Measurements from ENCODE around the gene PPM1K.
"Not testable (repeated sequence)": the region's sequence is repeated elsewhere in the genome, so short reads cannot be mapped to it uniquely, and the experiment has no call there.

The PPM1K gene

DNA sequence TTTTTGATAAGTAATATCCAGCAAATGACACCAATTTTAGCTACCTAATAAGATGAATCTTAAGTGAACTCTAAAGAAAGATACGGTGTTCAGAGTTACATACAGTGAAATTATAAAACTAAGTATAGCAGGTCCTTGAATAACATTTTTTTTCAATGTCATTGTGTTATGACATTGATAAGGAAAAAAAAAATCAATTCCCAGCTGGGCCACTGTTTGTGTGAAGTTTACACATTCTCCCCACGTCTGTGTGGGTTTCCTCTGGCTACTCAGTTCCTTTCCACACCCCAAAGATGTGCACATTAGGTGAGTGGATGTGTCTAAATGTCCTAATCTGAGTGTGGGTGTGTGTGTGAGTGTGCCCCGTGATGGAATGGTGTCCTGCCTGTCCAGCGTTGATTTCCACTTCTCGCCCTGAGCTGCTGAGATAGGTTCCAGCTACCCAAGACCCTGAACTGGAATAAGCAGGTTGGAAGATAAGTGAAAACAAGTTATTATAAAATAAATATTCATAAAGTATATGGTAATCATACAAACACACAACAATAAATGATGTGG, 31.2 kb upstream of the PPM1K start:
- Histone ChIP-seq H3K9me2 (ENCODE audit: low read depth, low read length) (no peaks in the 10 kb centered on the region), H2AFZ (ENCODE audit: low read length) (no peak overlapping the region), H3K27me3 (ENCODE audit: insufficient read depth, low read length) (no peaks in the 10 kb centered on the region), H3K4me3 (ENCODE audit: low read depth, low read length, poor library complexity, severe bottlenecking) (no peak overlapping the region), H3K79me2 (ENCODE audit: insufficient read depth, low read length) (no peaks in the 10 kb centered on the region), H4K20me1 (ENCODE audit: insufficient read depth, low read length) (no peaks in the 10 kb centered on the region), H3K9me3 (ENCODE audit: low read length) (no peaks in the 10 kb centered on the region), H3K4me1 (ENCODE audit: insufficient read depth, low read length, severe bottlenecking) (peaks cover 18% of the 10 kb centered on the region), H3F3A (ENCODE audit: insufficient read depth, low read length) (no peaks in the 10 kb centered on the region), H3K36me3 (ENCODE audit: insufficient read depth, low read length) (no peaks in the 10 kb centered on the region), H3K4me2 (ENCODE audit: low read length) (no peak overlapping the region), H3K27ac (ENCODE audit: low read depth, low read length, poor library complexity, severe bottlenecking) (no peak overlapping the region), H3K9ac (ENCODE audit: low read length) (no peak overlapping the region)
- TF ChIP-seq, protein P1, sequence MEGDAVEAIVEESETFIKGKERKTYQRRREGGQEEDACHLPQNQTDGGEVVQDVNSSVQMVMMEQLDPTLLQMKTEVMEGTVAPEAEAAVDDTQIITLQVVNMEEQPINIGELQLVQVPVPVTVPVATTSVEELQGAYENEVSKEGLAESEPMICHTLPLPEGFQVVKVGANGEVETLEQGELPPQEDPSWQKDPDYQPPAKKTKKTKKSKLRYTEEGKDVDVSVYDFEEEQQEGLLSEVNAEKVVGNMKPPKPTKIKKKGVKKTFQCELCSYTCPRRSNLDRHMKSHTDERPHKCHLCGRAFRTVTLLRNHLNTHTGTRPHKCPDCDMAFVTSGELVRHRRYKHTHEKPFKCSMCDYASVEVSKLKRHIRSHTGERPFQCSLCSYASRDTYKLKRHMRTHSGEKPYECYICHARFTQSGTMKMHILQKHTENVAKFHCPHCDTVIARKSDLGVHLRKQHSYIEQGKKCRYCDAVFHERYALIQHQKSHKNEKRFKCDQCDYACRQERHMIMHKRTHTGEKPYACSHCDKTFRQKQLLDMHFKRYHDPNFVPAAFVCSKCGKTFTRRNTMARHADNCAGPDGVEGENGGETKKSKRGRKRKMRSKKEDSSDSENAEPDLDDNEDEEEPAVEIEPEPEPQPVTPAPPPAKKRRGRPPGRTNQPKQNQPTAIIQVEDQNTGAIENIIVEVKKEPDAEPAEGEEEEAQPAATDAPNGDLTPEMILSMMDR (IDR thresholded peaks at IDR 0.05; ENCODE audit: low read length): no peak
- TF ChIP-seq EZH2 (IDR thresholded peaks at IDR 0.05; ENCODE audit: borderline replicate concordance, low read length): no peak

DNA sequence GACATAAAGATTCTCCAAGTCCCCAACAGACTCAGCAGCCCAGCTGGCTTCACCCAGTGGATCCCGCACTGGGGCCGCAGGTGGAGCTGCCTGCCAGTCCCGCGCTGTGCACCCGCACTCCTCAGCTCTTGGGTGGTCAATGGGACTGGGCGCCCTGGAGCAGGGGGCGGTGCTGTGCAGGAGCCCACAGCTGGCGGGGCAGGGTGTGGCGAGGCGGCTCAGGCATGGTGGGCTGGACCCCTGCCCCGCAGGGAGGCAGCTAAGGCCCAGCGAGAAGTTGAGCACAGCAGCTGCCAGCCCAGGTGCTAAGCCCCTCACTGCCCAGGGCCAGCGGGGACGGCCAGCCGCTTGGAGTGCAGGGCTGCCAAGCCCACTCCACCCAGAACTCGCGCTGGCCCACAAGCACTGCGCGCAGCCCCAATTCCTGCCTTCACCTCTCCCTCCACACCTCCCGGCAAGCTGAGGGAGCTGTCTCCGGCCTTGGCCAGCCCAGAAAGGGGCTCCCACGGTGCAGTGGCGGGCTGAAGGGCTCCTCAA, 28.8 kb upstream of the PPM1K start:
- not testable (repeated sequence) for H2AFZ ChIP-seq (ENCODE audit: low read length); H3K4me3 ChIP-seq (ENCODE audit: low read depth, low read length, poor library complexity, severe bottlenecking); H4K20me1 ChIP-seq (ENCODE audit: insufficient read depth, low read length); H3K27ac ChIP-seq (ENCODE audit: low read depth, low read length, poor library complexity, severe bottlenecking); H3K79me2 ChIP-seq (ENCODE audit: insufficient read depth, low read length); H3F3A ChIP-seq (ENCODE audit: insufficient read depth, low read length); H3K9me2 ChIP-seq (ENCODE audit: low read depth, low read length); H3K4me1 ChIP-seq (ENCODE audit: insufficient read depth, low read length, severe bottlenecking); H3K27me3 ChIP-seq (ENCODE audit: insufficient read depth, low read length); H3K4me2 ChIP-seq (ENCODE audit: low read length); H3K9me3 ChIP-seq (ENCODE audit: low read length); H3K36me3 ChIP-seq (ENCODE audit: insufficient read depth, low read length); H3K9ac ChIP-seq (ENCODE audit: low read length)

DNA sequence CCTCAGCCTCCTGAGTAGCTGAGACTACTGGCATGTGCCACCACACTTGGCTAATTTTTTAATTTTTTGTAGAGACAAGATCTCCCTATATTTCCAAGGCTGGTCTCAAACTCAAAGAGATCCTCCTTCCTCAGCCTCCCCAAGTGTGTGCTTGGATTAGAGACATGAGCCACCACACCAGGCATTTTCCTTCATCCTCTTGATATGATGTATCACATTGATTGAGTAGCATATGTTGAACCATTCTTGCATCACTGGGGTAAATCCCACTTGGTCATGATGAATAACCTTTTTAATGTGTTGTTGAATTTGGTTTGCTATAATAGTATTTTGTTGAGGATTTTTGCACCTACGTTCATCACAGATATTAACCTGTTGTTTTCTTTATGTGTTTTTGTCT, 24.2 kb upstream of the PPM1K start:
- no peaks in the 10 kb centered on the region for H3K79me2 ChIP-seq (ENCODE audit: insufficient read depth, low read length)
- H3K9me3 ChIP-seq (ENCODE audit: low read length): no peaks in the 10 kb centered on the region
- H3K9ac ChIP-seq (ENCODE audit: low read length): no peak overlapping the region
- no peak overlapping the region for H3K27ac ChIP-seq (ENCODE audit: low read depth, low read length, poor library complexity, severe bottlenecking)
- no peaks in the 10 kb centered on the region for H3K4me1 ChIP-seq (ENCODE audit: insufficient read depth, low read length, severe bottlenecking)
- H3K27me3 ChIP-seq (ENCODE audit: insufficient read depth, low read length): no peaks in the 10 kb centered on the region
- H3K4me3 ChIP-seq (ENCODE audit: low read depth, low read length, poor library complexity, severe bottlenecking): no peak overlapping the region
- no peak overlapping the region for H3K4me2 ChIP-seq (ENCODE audit: low read length)
- no peaks in the 10 kb centered on the region for H4K20me1 ChIP-seq (ENCODE audit: insufficient read depth, low read length)
- H3F3A ChIP-seq (ENCODE audit: insufficient read depth, low read length): no peaks in the 10 kb centered on the region
- TF ChIP-seq, protein P1 (IDR thresholded peaks at IDR 0.05; ENCODE audit: low read length): no peak
- TF ChIP-seq EZH2 (IDR thresholded peaks at IDR 0.05; ENCODE audit: borderline replicate concordance, low read length): no peak
- H3K36me3 ChIP-seq (ENCODE audit: insufficient read depth, low read length): no peaks in the 10 kb centered on the region
- H2AFZ ChIP-seq (ENCODE audit: low read length): no peak overlapping the region
- no peaks in the 10 kb centered on the region for H3K9me2 ChIP-seq (ENCODE audit: low read depth, low read length)
